GM19438 (cell line): Measurements from ENCODE around the gene TAP2.

ENCODE experiments used
- ATAC-seq: cut with Tn5 transposase; IDR thresholded peaks from one replicate; pipeline ENCODE4 v1.9.1; 2021; ENCODE audit warnings: low read depth; ENCODE audit not compliant: unreplicated experiment

Gene TAP2

GRCh38 chr6:32854376-32855178 lies 16.0 kb upstream of the TAP2 start:
- ATAC-seq, result peak; percentile 19

DNA sequence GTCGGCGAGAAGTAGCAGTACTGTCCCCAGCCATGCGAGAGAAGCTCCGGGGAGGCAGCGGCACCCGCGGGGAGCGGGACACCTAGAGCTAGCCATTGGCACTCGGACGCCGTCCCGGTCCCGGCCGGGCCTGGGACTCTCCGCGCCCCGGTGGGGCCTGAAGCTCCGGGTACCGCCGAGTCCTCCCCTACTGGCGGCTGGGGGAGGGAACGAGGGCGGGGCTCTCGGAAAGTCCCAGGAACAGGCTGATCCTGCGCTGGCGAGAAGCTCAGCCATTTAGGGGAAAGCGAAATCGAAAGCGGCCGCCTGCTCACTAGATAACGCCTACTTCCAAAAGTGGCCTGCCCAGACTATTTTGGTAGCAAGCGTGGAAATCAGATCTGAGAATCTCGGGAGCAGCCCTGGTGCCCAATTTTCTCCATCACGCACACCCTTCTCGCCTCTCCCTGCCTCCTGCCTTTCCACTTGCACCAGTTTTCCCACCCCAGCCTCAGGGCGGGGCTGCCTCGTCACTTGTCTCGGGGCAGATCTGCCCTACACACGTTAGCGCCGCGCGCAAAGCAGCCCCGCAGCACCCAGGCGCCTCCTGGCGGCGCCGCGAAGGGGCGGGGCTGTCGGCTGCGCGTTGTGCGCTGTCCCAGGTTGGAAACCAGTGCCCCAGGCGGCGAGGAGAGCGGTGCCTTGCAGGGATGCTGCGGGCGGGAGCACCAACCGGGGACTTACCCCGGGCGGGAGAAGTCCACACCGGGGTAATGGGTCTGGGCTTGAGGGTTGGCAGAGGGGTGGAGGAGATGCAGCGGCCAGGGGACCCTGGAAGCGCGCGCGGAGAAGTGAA lies 15.2 kb upstream of the TAP2 start, which contains the start of the genes PSMB9 and TAP1:
TSS of gene PSMB9 (plus strand) at position 652 of the 835 bp plus-strand sequence. CDS start at position 690, 38 bp downstream.
TSS of gene TAP1 (minus strand) at position 164 of the 835 bp plus-strand sequence. CDS start at position 96, 68 bp downstream.
- ATAC-seq, result peak; percentile 82

GRCh38 chr6:32852844-32853540 lies 14.5 kb upstream of the TAP2 start:
- ATAC-seq, result peak; percentile 16

GRCh38 chr6:32852018-32852843 lies 13.7 kb upstream of the TAP2 start:
- no peak for ATAC-seq

DNA sequence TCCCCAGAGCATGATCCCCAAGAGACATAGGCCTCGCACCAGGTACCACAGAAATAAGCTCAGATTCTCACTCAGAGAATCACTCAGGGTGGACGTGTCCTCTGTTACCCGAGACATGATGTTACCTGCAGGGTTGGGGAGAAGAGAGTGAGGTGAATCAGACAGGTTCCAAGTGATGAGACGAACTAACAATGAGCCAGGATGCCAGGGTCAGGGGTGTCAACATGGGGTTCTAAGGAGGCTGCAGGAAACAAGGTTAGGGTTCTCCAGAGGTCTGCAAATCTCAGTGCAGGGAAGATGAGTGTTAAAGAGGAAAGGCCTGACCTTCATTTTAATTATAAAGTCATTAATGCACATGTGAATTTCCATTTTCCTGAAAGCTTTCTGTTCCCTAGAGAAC lies 12.5 kb upstream of the TAP2 start:
- no peak for ATAC-seq

- ATAC-seq, result no peak
Measured at GRCh38 chr6:32849126-32849525, 10.6 kb upstream of the TAP2 start.

DNA sequence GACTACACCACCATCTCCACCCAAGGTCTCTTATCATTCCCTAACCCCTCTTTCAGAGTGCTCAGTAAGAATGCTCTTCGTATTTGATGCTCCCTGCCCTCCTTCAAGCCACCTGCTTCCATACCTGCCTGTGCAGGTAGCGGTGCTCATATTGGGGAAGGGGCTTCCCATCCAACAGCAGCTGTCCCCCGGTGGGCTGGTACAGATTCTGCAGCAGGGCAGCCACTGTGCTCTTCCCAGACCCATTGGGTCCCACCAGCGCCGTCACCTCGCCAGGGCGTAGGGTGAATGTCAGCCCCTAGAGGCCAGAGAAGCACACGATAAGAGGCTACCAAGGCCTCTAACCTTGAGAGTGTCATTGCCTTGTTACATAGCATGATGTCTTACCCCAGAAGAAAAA lies 9.3 kb upstream of the TAP2 start:
- no peak for ATAC-seq

DNA sequence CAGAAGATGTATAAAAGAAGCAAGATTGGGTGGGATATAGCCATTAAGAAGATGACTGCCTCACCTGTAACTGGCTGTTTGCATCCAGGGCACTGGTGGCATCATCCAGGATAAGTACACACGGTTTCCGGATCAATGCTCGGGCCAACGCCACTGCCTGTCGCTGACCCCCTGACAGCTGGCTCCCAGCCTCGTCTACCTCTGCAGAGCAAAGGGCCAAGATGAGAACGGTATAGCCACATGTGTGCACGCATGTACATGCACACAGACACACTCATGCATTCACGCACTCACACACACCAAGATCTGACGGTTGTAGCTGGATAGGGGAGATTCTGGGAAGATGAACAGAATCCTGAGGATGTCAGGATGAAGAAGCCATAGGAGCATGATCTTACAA lies 8.5 kb upstream of the TAP2 start:
- ATAC-seq, result no peak

GRCh38 chr6:32845384-32845884 lies 6.9 kb upstream of the TAP2 start:
- ATAC-seq, result no peak

- ATAC-seq, result no peak
Measured at GRCh38 chr6:32844839-32845383, 6.4 kb upstream of the TAP2 start.

DNA sequence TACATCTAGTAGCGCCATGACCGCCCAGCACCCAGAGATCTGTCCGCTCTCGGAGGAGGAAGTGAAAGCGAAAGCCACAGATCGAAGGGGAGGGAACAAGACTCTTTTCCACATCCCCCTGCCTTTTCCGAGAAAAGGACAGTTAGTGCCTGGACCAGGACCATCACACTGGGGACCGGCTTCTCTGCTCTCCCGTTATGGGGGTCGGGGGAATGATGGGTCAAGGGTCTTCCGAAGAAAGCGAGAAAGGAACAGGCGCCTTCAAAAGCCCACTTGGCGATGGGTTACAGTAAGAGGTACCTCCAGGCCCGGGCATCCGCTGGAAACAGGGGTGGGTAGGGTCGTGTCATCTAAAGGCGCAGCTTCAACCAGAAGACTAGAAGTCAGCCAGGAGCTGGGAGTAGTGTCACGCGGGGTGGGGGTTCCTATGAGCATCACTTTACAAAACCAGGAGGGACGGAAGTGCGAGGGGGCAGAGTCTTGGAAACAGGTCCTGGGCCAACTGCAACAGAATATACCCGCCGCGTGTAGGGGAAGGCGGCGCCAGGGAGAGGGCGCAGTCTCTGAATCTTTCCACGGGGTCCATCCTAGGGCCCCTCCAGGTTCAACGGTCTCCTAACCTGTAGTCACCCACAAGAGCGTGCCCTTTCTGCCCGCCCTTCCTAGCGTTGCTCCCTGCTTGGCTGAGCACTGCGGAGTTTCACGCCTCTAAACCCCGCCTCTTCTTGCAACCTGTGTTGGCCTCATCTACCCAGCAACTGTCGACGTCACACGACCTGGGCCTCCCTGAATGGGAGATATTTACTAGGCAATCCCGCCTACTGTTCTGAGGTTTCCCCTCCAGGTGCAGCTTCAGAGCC lies 5.7 kb upstream of the TAP2 start, which contains the start of gene PSMB8:
TSS of gene PSMB8 (minus strand) at position 69 of the 860 bp plus-strand sequence. CDS start at position 18, 51 bp downstream.
- ATAC-seq, result peak; percentile 63

GRCh38 chr6:32843331-32843978 lies 4.9 kb upstream of the TAP2 start:
- peak; percentile 2 for ATAC-seq

- ATAC-seq, result no peak
Measured at GRCh38 chr6:32842690-32843089, 4.2 kb upstream of the TAP2 start.

DNA sequence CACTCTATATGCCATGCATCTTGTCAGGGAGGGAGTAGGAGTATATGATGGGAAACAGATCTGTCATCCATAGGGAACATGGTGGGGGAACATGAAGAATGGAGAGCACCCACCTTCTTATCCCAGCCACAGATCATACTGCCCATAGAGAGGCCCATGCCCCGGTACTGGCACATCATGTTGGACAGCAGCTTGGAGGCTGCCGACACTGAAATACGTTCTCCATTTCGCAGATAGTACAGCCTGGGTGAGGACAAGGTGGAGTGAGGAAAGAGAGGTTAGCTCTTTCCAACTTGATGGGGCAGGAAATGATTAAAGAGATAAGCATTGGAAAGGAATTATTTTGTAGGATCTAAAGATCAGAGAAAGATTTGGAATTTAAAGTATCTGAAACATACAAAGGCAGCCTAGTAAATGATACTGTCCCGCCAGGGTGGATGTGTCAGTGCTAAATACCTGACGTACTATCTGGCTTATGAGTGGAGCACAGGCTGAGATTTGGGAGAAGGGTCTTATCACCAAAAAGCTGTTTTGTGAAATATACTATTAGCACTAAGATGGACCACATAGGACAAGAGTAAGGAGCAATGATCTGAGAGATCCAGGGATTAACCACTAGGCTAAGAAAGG lies 3.6 kb upstream of the TAP2 start:
- ATAC-seq, result no peak

DNA sequence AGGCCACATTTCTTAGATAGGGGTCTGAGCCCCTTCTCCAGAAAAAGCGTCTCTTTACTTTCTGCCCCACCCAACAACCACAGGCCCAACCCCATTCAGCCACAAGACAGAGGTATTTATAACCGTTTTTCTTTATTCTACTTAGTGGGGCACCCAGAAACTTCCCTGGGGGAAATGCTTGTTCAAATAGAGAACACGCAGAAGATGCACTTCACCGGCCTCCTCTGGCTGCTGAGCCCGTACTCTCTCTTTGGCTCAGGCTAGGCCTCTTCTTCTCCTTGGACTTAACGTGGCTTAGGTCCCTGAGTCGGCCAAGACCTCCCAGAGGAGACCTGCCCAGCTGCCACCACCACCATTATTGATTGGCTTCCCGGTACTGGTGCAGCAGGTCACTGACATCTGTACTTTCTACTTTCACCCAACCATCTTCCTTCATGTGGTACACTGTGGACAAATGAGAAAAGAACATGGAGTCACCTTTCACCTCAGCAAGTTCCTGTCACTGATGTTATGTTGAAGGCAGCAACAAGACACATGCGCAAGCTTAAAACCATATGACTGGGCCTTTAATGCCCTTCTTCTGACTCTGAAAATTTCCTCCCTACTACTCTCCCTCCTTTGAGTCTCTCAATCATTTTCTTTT lies 2.2 kb upstream of the TAP2 start:
- ATAC-seq, result no peak

- no peak for ATAC-seq
Measured at GRCh38 chr6:32839356-32839755, 817 bp upstream of the TAP2 start.

DNA sequence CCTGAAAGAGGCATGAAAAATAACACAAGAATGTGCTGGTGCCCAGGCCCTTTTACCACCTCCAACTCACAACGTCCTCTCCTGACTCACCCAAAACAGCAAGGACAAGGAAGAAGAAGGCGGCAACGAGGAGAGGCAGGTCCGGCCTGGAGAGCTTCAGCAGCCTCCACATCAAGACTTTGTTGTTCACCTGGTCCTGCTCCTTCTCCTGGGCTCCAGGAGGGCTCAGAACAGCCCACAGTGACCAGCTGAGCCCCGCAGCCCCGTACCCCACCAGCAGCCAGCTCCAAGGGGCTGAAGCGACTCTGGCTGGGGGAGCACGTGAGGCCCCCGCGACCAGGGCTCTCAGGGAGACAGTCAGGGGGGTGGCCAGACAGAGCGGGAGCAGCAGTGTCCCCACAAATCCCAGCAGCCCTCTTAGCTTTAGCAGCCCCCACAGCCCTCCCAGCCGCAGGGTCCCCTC lies 857 bp downstream of the TAP2 start:
- no peak for ATAC-seq
